Muscle of leg (tissue), 11 donors: ENCODE data around the gene CLCNKB. TPM values are rescaled to one million over a fixed set of nuclear protein-coding genes. Genes with fewer than 3 reads are reported as not detected.
"Not testable (repeated sequence)": the region's sequence is repeated elsewhere in the genome, so short reads cannot be mapped to it uniquely, and the experiment has no call there.

Source experiments
- DNase-seq: peaks from one replicate; pipeline ENCODE4 v3.0.0; 2013
- H3K27ac ChIP-seq: one replicate; pipeline ENCODE4 v1.5.1; 2013; ENCODE audit warnings: mild to moderate bottlenecking, low read length, control low read depth
- H3K27me3 ChIP-seq: one replicate; pipeline ENCODE4 v1.6.1; 2013; ENCODE audit warnings: low read length; ENCODE audit not compliant: control insufficient read depth, insufficient read depth
- H3K36me3 ChIP-seq: one replicate; pipeline ENCODE4 v1.6.1; 2013; ENCODE audit warnings: low read length; ENCODE audit not compliant: control insufficient read depth, insufficient read depth
- H3K4me1 ChIP-seq: one replicate; pipeline ENCODE4 v1.6.1; 2013; ENCODE audit warnings: low read length; ENCODE audit not compliant: control insufficient read depth, insufficient read depth
- H3K4me3 ChIP-seq: one replicate; pipeline ENCODE4 v1.5.1; 2013; ENCODE audit warnings: low read length, control low read depth
- H3K9me3 ChIP-seq: replicated peaks from 2 replicates; pipeline ENCODE4 v1.6.1; 2013; ENCODE audit warnings: low read depth, low read length; ENCODE audit not compliant: control insufficient read depth
- WGBS: methylation state at CpG from one replicate; pipeline ENCODE4 v1.1.5; 2013; ENCODE audit warnings: missing lambda C conversion rate; ENCODE audit not compliant: insufficient coverage; 5-methylcytosine and 5-hydroxymethylcytosine counted together
- polyA plus RNA-seq, 8 donors: library from polyadenylated mRNA; unstranded; fragments of 120-200 nt; gene quantifications; one replicate each; pipeline versions ENCODE4 v1.2.1 to v1.2.3, GENCODE V29; 2013; ENCODE audit warnings: inconsistent platforms in 1 of 8, low replicate concordance in 1 of 8; ENCODE audit not compliant: insufficient read length in 8 of 8, insufficient read depth in 1 of 8
- total RNA-seq: library from RNA; stranded (reverse); fragments of 120-200 nt; gene quantifications from one replicate; pipeline ENCODE4 v1.2.4, GENCODE V29; 2013

Gene CLCNKB
- total and polyA plus RNA-seq, 9 donors = 0.11 to 0.53 (median 0.17) TPM; not detected in 1

- no peaks in the 10 kb centered on the region for H3K9me3 ChIP-seq
- no peaks in the 10 kb centered on the region for H3K36me3 ChIP-seq
- no peak for DNase-seq
- no peak overlapping the region for H3K4me3 ChIP-seq
- H3K27me3 ChIP-seq = peaks cover 20% of the 10 kb centered on the region
- WGBS = 80% methylated on average over 3 of the region's 8 CpGs
- no peak overlapping the region for H3K27ac ChIP-seq
- peaks cover 17% of the 10 kb centered on the region for H3K4me1 ChIP-seq
Observed at GRCh38 chr1:16031551-16031950, 12.0 kb upstream of the CLCNKB start.

GRCh38 chr1:16032388-16033102, 11.0 kb upstream of the CLCNKB start:
- H3K27ac ChIP-seq = no peak overlapping the region
- 42% methylated on average over 10 of the region's 18 CpGs for WGBS
- H3K4me1 ChIP-seq = peaks cover 9% of the 10 kb centered on the region
- H3K27me3 ChIP-seq = peaks cover 15% of the 10 kb centered on the region
- no peaks in the 10 kb centered on the region for H3K9me3 ChIP-seq
- H3K36me3 ChIP-seq = no peaks in the 10 kb centered on the region
- no peak overlapping the region for H3K4me3 ChIP-seq
- peak; percentile 80 for DNase-seq

- H3K27ac ChIP-seq, H3K9me3 ChIP-seq, H3K36me3 ChIP-seq, DNase-seq, H3K4me1 ChIP-seq, H3K4me3 ChIP-seq: not testable (repeated sequence)
- WGBS = 42% methylated on average over 6 of the region's 7 CpGs
- peaks cover 10% of the 10 kb centered on the region for H3K27me3 ChIP-seq
Observed at GRCh38 chr1:16033103-16033632, 10.4 kb upstream of the CLCNKB start.

GRCh38 chr1:16036461-16036860, 7.1 kb upstream of the CLCNKB start:
- not testable (repeated sequence) for H3K27me3 ChIP-seq, H3K4me1 ChIP-seq, H3K4me3 ChIP-seq, DNase-seq, H3K27ac ChIP-seq, H3K36me3 ChIP-seq, H3K9me3 ChIP-seq
- no CpG with 5 or more reads among the region's 11 CpGs for WGBS

GRCh38 chr1:16038620-16038912, 5.0 kb upstream of the CLCNKB start:
- WGBS = 65% methylated on average over 4 of the region's 4 CpGs
- no peak for DNase-seq
- Histone ChIP-seq H3K4me1 (no peaks in the 10 kb centered on the region), H3K36me3 (no peaks in the 10 kb centered on the region), H3K27me3 (peaks cover 9% of the 10 kb centered on the region), H3K9me3 (no peaks in the 10 kb centered on the region), H3K4me3 (no peak overlapping the region), H3K27ac (no peak overlapping the region)

- WGBS = 67% methylated on average over 4 of the region's 8 CpGs
- H3K27ac ChIP-seq, DNase-seq, H3K4me3 ChIP-seq, H3K36me3 ChIP-seq, H3K27me3 ChIP-seq, H3K4me1 ChIP-seq, H3K9me3 ChIP-seq: not testable (repeated sequence)
Observed at GRCh38 chr1:16039871-16040270, 3.7 kb upstream of the CLCNKB start.

- no peak overlapping the region for H3K4me3 ChIP-seq
- H3K4me1 ChIP-seq = no peaks in the 10 kb centered on the region
- peaks cover 9% of the 10 kb centered on the region for H3K27me3 ChIP-seq
- H3K36me3 ChIP-seq = no peaks in the 10 kb centered on the region
- DNase-seq = no peak
- WGBS = 70% methylated on average over 5 of the region's 8 CpGs
- H3K27ac ChIP-seq = no peak overlapping the region
- H3K9me3 ChIP-seq = no peaks in the 10 kb centered on the region
Observed at GRCh38 chr1:16041200-16041599, 2.4 kb upstream of the CLCNKB start.

GRCh38 chr1:16042096-16042495, 1.5 kb upstream of the CLCNKB start:
- DNase-seq = no peak
- no peaks in the 10 kb centered on the region for H3K9me3 ChIP-seq
- H3K27ac ChIP-seq = no peak overlapping the region
- no peaks in the 10 kb centered on the region for H3K4me1 ChIP-seq
- H3K27me3 ChIP-seq = peaks cover 11% of the 10 kb centered on the region
- H3K36me3 ChIP-seq = no peaks in the 10 kb centered on the region
- H3K4me3 ChIP-seq = no peak overlapping the region
- WGBS = 44% methylated on average over 4 of the region's 9 CpGs

GRCh38 chr1:16042654-16043053, 928 bp upstream of the CLCNKB start:
- H3K4me3 ChIP-seq, H3K36me3 ChIP-seq, H3K4me1 ChIP-seq, H3K9me3 ChIP-seq, DNase-seq, H3K27ac ChIP-seq: not testable (repeated sequence)
- H3K27me3 ChIP-seq = peaks cover 12% of the 10 kb centered on the region
- WGBS = 80% methylated on average over 2 of the region's 9 CpGs

- H3K9me3 ChIP-seq = no peaks in the 10 kb centered on the region
- DNase-seq = no peak
- H3K27ac ChIP-seq = no peak overlapping the region
- H3K4me3 ChIP-seq = no peak overlapping the region
- H3K4me1 ChIP-seq = peaks cover 6% of the 10 kb centered on the region
- peaks cover 18% of the 10 kb centered on the region for H3K27me3 ChIP-seq
- 89% methylated on average over 3 of the region's 5 CpGs for WGBS
- no peaks in the 10 kb centered on the region for H3K36me3 ChIP-seq
Observed at GRCh38 chr1:16043950-16044349, 368 bp downstream of the CLCNKB start.

- H3K4me3 ChIP-seq = no peak overlapping the region
- peaks cover 7% of the 10 kb centered on the region for H3K4me1 ChIP-seq
- no peak for DNase-seq
- no peaks in the 10 kb centered on the region for H3K36me3 ChIP-seq
- H3K27me3 ChIP-seq = peaks cover 14% of the 10 kb centered on the region
- no peak overlapping the region for H3K27ac ChIP-seq
- 28% methylated on average over 5 of the region's 7 CpGs for WGBS
- H3K9me3 ChIP-seq = no peaks in the 10 kb centered on the region
Observed at GRCh38 chr1:16046842-16047241, 3.3 kb downstream of the CLCNKB start.
